22Rv1 (cell line): ENCODE data around the gene MLXIP.

Source experiments
- H3K27ac ChIP-seq: fragments of 450-650 bp; 2 replicates; pipeline ENCODE4 v1.5.1; 2017
- CTCF ChIP-seq: fragments of 450-650 bp; IDR thresholded peaks from 2 replicates; pipeline ENCODE4 v1.5.1; 2017; ENCODE audit warnings: mild to moderate bottlenecking
- ZFX ChIP-seq: fragments of 450-650 bp; IDR thresholded peaks from 2 replicates; pipeline ENCODE4 v1.6.1; 2017; ENCODE audit warnings: antibody characterized with exemption, borderline replicate concordance

MLXIP gene

GRCh38 chr12:122135437-122136031 lies 57.0 kb downstream of the MLXIP start:
- TF ChIP-seq ZFX (no peak), CTCF (no peak)
- H3K27ac ChIP-seq = no peak overlapping the region

GRCh38 chr12:122137229-122137628 lies 58.7 kb downstream of the MLXIP start:
- TF ChIP-seq ZFX (no peak), CTCF (peak; percentile 43)
- H3K27ac ChIP-seq = 0 out of 2 replicates have a peak overlapping the region, but pooled peaks have one; percentile 22

- 0 out of 2 replicates have a peak overlapping the region, but pooled peaks have one; percentile 22 for H3K27ac ChIP-seq
- TF ChIP-seq CTCF (no peak), ZFX (no peak)
These were observed 59.1 kb downstream of the MLXIP start for GRCh38 chr12:122137681-122138080.

- TF ChIP-seq CTCF = no peak
- TF ChIP-seq ZFX = no peak
- no peak overlapping the region for H3K27ac ChIP-seq
These were observed 59.6 kb downstream of the MLXIP start for GRCh38 chr12:122138181-122138580.

GRCh38 chr12:122138616-122139015 lies 60.1 kb downstream of the MLXIP start:
- no peak overlapping the region for H3K27ac ChIP-seq
- TF ChIP-seq CTCF = no peak
- no peak for TF ChIP-seq ZFX

- no peak overlapping the region for H3K27ac ChIP-seq
- TF ChIP-seq CTCF (no peak), ZFX (no peak)
These were observed 60.7 kb downstream of the MLXIP start for GRCh38 chr12:122139266-122139665.

- no peak overlapping the region for H3K27ac ChIP-seq
- no peak for TF ChIP-seq CTCF
- no peak for TF ChIP-seq ZFX
These were observed 61.4 kb downstream of the MLXIP start for GRCh38 chr12:122139941-122140340.
